ENCODE measurements around the gene FN1. TPM values are rescaled to one million over a fixed set of nuclear protein-coding genes. Genes with fewer than 3 reads are reported as not detected.

FN1 gene
- polyA plus RNA-seq, 2 of the 4 experiments (the other 2 are of a cell fraction): 203 to 500 TPM

DNA sequence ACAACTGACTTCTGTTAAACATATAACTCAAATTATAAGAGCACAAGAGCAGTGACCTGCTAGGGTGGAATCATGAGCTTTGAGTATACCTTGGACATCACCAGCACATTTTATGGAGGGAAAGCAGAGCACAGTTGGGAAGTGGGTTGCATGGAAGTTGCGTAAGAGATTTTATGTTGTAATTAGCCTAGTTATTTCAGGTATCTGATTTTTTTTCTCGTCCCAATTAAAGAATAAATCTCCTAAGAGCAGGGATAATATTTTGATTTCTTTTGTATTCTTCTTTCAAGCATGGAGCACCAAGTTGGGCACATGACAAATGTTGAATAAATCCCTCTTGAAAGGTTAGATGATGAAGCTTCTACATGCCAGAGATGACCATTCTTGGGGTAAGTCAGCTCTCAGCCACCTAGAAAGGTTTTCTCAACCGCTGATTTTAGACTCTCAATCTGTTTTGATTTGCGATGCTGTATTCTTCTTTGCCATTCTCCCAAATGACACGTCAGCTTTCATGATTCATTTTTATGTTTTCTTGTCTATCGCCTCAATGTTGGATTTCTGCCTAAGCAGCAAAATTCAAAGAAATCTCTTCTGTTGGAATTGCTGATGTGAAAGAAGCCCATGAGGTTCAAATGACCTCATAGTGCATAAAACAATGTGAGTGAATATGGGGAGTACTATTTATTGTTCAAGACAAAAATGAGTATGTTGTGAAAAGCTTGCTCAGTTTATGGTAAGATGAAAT is 15.3 kb upstream of the FN1 start:
- POLR2A ChIA-PET: no interaction called here

GRCh38 chr2:215450188-215451011 is 14.5 kb upstream of the FN1 start:
- Histone ChIP-seq H3K9me3 (no peaks in the 10 kb centered on the region), H3K27ac (no peak overlapping the region), H3K4me1 (no peaks in the 10 kb centered on the region), H3K4me2 (no peak overlapping the region), H3K4me3 (no peak overlapping the region)
- POLR2A ChIA-PET: no interaction called here
- TF ChIP-seq EP300 (IDR thresholded peaks at IDR 0.05): no peak
- no peak for TF ChIP-seq HOXB13 (CRISPR knock-in tag; IDR thresholded peaks at IDR 0.05; ENCODE audit: low read depth)
- TF ChIP-seq PHF8 (IDR thresholded peaks at IDR 0.05; ENCODE audit: borderline replicate concordance, low read depth): no peak
- TF ChIP-seq KDM1A (IDR thresholded peaks at IDR 0.05; ENCODE audit: low read depth): no peak
- TF ChIP-seq FOSL2 (IDR thresholded peaks at IDR 0.05): no peak
- TF ChIP-seq FOSL2 (CRISPR knock-in tag; IDR thresholded peaks at IDR 0.05): no peak
- no peak for TF ChIP-seq ZSCAN20 (CRISPR knock-in tag; IDR thresholded peaks at IDR 0.05)
- TF ChIP-seq EHF (CRISPR knock-in tag; IDR thresholded peaks at IDR 0.05): no peak
- TF ChIP-seq FOSB (CRISPR knock-in tag; IDR thresholded peaks at IDR 0.05): no peak
- TF ChIP-seq HEYL (CRISPR knock-in tag; IDR thresholded peaks at IDR 0.05): no peak
- TF ChIP-seq, protein P1, sequence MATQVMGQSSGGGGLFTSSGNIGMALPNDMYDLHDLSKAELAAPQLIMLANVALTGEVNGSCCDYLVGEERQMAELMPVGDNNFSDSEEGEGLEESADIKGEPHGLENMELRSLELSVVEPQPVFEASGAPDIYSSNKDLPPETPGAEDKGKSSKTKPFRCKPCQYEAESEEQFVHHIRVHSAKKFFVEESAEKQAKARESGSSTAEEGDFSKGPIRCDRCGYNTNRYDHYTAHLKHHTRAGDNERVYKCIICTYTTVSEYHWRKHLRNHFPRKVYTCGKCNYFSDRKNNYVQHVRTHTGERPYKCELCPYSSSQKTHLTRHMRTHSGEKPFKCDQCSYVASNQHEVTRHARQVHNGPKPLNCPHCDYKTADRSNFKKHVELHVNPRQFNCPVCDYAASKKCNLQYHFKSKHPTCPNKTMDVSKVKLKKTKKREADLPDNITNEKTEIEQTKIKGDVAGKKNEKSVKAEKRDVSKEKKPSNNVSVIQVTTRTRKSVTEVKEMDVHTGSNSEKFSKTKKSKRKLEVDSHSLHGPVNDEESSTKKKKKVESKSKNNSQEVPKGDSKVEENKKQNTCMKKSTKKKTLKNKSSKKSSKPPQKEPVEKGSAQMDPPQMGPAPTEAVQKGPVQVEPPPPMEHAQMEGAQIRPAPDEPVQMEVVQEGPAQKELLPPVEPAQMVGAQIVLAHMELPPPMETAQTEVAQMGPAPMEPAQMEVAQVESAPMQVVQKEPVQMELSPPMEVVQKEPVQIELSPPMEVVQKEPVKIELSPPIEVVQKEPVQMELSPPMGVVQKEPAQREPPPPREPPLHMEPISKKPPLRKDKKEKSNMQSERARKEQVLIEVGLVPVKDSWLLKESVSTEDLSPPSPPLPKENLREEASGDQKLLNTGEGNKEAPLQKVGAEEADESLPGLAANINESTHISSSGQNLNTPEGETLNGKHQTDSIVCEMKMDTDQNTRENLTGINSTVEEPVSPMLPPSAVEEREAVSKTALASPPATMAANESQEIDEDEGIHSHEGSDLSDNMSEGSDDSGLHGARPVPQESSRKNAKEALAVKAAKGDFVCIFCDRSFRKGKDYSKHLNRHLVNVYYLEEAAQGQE (IDR thresholded peaks at IDR 0.05): no peak
- TF ChIP-seq CTCF (IDR thresholded peaks at IDR 0.05): no peak
- no peak for TF ChIP-seq CBX8 (IDR thresholded peaks at IDR 0.05)
- FAIRE-seq (no peak), DNase-seq (ENCODE audit: low read depth in 1 of 2, low spot score in 1 of 2) (no peak), ATAC-seq (no peak)
- CTCF ChIA-PET: no interaction called here
- 69% methylated on average over 4 of the region's 4 CpGs for WGBS (ENCODE audit: missing lambda C conversion rate)

More for the DNA sequence above, 15.3 kb upstream of the FN1 start:
- no peaks in the 10 kb centered on the region for H3K4me1 ChIP-seq
- CTCF ChIA-PET: no interaction called here
- no peaks in the 10 kb centered on the region for H3K9me3 ChIP-seq
- 80% methylated on average over 6 of the region's 6 CpGs for WGBS (ENCODE audit: missing lambda C conversion rate)
- DNase-seq (ENCODE audit: low read depth in 1 of 2, low spot score in 1 of 2) (no peak), FAIRE-seq (no peak), ATAC-seq (no peak)
- 0 out of 4 replicates have a peak, but pooled peaks of 1 of the 2 experiments have one; percentile 9 for TF ChIP-seq CEBPB (IDR thresholded peaks at IDR 0.05)
- TF ChIP-seq POLR2AphosphoS2 (conservative IDR thresholded peaks at IDR 0.05; ENCODE audit: low read length): no peak
- TF ChIP-seq, protein P2, sequence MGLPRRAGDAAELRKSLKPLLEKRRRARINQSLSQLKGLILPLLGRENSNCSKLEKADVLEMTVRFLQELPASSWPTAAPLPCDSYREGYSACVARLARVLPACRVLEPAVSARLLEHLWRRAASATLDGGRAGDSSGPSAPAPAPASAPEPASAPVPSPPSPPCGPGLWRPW (IDR thresholded peaks at IDR 0.05): no peak
- TF ChIP-seq MAFK (IDR thresholded peaks at IDR 0.05; ENCODE audit: partially characterized antibody): peak; percentile 58
- TF ChIP-seq KDM1A (IDR thresholded peaks at IDR 0.05; ENCODE audit: low read depth): no peak
- H3K27ac ChIP-seq: no peak overlapping the region
- no peak overlapping the region for H3K4me2 ChIP-seq
- no peak overlapping the region for H3K4me3 ChIP-seq

Data from A549 (cell line).